AG04449 (cell line): ENCODE data around the gene PAM16.
A peak's percentile ranks its signal among the peaks of the same experiment; 100 is the strongest.

ENCODE experiments used
- CTCF ChIA-PET: fragments of 350-600 bp; formaldehyde crosslinking; extraction: SDS; loops from one replicate; lab custom pipeline; 2021; ENCODE audit warnings: antibody characterized with exemption; lab: Yijun Ruan, JAX
- POLR2A ChIA-PET: fragments of 400-600, 350-600 bp; formaldehyde crosslinking; extraction: SDS; loops from one replicate; lab custom pipeline; 2020; ENCODE audit warnings: antibody characterized with exemption, inconsistent platforms; lab: Yijun Ruan, JAX
- DNase-seq: peaks from one replicate; pipeline ENCODE4 v3.0.0-alpha.2; 2010; ENCODE audit warnings: low read depth, low spot score
- H3K4me3 ChIP-seq: 2 replicates; pipeline ENCODE4 v1.5.1; 2011; ENCODE audit warnings: low read depth, mild to moderate bottlenecking, control low read depth, low read length
- CTCF ChIP-seq: IDR thresholded peaks from one replicate; pipeline ENCODE4 v1.5.1; 2011; ENCODE audit warnings: mild to moderate bottlenecking, moderate library complexity, low read length, control low read depth, inconsistent platforms; ENCODE audit not compliant: insufficient read depth; ENCODE audit errors: missing control alignments

Gene PAM16

GRCh38 chr16:4321286-4322120 lies 29.6 kb downstream of the PAM16 start:
- CTCF ChIA-PET: interaction anchor here (0.9 to 4.5 kb wide), 4 partner anchors 8 to 12 kb away, joined by 3 to 32 read pairs (median 3); no protein-coding TSS in a partner anchor
- no peak for DNase-seq
- POLR2A ChIA-PET: no interaction called here
- no peak overlapping the region for H3K4me3 ChIP-seq
- TF ChIP-seq CTCF: no peak

DNA sequence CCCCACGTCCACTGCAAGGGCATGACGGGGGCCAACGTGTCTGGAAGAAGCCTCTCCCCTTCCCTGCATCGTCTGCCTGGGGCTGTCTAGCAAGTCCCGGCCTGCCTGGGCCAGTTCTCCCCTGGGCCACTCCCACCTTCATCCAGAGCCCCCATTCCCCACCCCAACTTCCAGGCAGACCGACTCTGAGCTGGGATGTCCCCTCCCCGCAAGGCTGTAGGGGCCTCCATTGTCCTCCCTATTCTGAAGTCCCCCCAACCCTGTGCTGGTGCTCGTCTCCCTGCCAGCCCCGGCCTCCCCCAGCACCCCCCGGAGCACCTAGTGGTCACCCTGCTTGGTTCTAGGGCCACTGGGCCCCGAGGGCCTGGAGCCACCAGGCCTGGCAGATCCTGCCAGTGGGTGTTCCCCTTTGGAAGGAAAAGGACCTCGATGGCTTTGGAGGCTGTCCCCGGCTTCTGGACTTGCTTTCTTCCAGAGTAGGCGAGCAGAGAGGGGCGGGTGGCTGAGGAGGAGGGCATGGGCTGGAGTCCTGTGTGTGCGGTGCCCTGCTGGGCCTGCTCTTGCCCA lies 30.5 kb downstream of the PAM16 start:
- TF ChIP-seq CTCF: no peak
- POLR2A ChIA-PET: no interaction called here
- CTCF ChIA-PET: interaction anchor here (0.8 to 4.5 kb wide), 3 partner anchors 9 to 32 kb away, joined by 3 to 32 read pairs (median 3); no protein-coding TSS in a partner anchor
- DNase-seq: no peak
- H3K4me3 ChIP-seq: no peak overlapping the region

DNA sequence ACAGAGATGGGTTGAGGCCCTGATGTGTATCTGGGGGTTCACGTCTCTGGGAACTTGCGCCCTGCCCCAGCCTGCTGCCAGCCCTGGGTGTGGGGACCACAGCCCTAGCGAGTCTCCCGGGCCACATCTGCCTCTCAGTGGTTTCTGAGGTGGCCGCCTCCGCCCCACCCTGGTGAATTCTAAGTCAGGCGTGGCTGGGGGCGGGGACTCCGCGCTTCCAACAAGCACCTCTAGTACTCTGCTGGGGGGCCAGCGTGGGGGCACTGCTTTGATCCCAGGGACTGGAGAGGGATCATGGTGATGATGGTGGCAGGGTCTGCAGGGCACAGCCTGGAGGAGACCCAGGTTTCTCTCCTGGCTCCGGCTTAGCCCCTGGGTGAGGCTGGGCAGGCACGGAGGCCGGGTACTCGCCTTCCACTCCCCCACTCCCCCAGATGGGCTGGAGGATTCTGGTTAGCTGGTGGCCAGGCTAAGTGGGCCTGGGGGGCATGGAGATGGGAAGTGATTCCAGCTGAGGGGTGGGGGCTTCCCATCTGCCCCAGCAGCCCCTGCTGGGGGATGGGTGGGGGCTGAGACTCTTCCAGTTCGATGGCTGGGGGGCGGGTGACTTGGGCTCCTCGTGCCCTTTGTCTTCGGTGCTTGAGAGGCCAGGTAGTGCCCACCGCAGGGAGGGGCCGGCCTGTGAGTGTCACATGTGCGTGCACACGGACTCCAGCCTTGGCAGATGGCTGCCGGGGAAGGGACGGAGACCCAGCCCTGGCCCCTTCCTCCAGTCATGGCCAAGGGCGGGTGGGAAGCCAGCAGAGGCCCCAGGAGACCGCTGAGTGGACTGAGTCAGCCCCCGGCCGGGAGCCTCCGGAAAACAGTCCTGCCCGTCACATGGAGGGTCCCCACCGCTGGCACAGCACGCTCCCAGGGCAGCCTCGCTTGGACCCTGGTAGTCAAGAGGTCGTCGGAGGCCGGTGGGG lies 31.4 kb downstream of the PAM16 start:
- no peak for DNase-seq
- POLR2A ChIA-PET: no interaction called here
- CTCF ChIA-PET: interaction anchor here (0.8 to 4.5 kb wide), 3 partner anchors 10 to 84 kb away, joined by 3 to 32 read pairs (median 6); no protein-coding TSS in a partner anchor
- peak overlapping the region; percentile 12 for H3K4me3 ChIP-seq
- TF ChIP-seq CTCF: no peak

- TF ChIP-seq CTCF: no peak
- peak overlapping the region; percentile 82 for H3K4me3 ChIP-seq
- no peak for DNase-seq
- ChIA-PET POLR2A (no interaction called here), CTCF (interaction anchor here (1.0 to 4.5 kb wide), 4 partner anchors 10 to 84 kb away, joined by 4 to 32 read pairs (median 6); no protein-coding TSS in a partner anchor)
These were observed 32.2 kb downstream of the PAM16 start for GRCh38 chr16:4318967-4319366.

GRCh38 chr16:4318451-4318910 lies 32.6 kb downstream of the PAM16 start:
- no peak for DNase-seq
- peak overlapping the region; percentile 82 for H3K4me3 ChIP-seq
- TF ChIP-seq CTCF: no peak
- CTCF ChIA-PET: interaction anchor here (1.0 to 4.5 kb wide), 5 partner anchors 9 to 85 kb away, joined by 4 to 32 read pairs (median 6); no protein-coding TSS in a partner anchor
- POLR2A ChIA-PET: no interaction called here
